ENCODE measurements around the gene SYNE2.

DNA sequence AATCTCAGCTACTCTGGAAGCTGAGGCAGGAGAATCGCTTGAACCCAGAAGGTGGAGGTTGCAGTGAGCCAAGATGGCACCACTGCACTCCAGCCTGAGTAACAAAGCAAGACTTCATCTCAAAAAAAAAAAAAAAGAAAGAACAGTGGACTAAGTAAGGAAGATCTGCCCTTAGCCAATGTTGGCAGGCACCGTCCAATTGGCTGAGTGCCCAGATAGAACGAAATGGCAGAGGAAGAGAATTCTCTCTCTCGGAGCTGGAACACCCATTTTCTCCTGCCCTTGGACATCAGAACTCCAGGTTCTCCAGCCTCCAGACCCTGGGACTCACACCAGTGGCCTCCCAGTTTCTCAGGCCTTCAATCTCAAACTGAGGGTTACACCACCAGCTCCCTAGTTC is 391.5 kb downstream of the SYNE2 start:
- TF ChIP-seq, protein P1, sequence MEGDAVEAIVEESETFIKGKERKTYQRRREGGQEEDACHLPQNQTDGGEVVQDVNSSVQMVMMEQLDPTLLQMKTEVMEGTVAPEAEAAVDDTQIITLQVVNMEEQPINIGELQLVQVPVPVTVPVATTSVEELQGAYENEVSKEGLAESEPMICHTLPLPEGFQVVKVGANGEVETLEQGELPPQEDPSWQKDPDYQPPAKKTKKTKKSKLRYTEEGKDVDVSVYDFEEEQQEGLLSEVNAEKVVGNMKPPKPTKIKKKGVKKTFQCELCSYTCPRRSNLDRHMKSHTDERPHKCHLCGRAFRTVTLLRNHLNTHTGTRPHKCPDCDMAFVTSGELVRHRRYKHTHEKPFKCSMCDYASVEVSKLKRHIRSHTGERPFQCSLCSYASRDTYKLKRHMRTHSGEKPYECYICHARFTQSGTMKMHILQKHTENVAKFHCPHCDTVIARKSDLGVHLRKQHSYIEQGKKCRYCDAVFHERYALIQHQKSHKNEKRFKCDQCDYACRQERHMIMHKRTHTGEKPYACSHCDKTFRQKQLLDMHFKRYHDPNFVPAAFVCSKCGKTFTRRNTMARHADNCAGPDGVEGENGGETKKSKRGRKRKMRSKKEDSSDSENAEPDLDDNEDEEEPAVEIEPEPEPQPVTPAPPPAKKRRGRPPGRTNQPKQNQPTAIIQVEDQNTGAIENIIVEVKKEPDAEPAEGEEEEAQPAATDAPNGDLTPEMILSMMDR (IDR thresholded peaks at IDR 0.05) = no peak
- no peak for TF ChIP-seq POLR2A (IDR thresholded peaks at IDR 0.05)
- no peak for TF ChIP-seq EP300 (IDR thresholded peaks at IDR 0.05)
